ENCODE results near the gene AKAP17A.

The AKAP17A gene

GRCh38 chrX:1609762-1610161 lies 18.4 kb downstream of the AKAP17A start:
- no peak for TF ChIP-seq CTCF (IDR thresholded peaks at IDR 0.05; ENCODE audit: insufficient read depth, low read length, poor library complexity, severe bottlenecking)
- no peak for TF ChIP-seq EZH2phosphoT487 (conservative IDR thresholded peaks at IDR 0.05; ENCODE audit: low read length)
- Histone ChIP-seq H3K9me2 (replicated peaks; ENCODE audit: insufficient read depth, low read length) (no peaks in the 10 kb centered on the region), H2AFZ (ENCODE audit: low read depth, low read length, severe bottlenecking) (no peak overlapping the region), H3K79me2 (ENCODE audit: insufficient read depth, low read length) (no peaks in the 10 kb centered on the region), H3K36me3 (ENCODE audit: low read length) (no peaks in the 10 kb centered on the region), H3K9ac (ENCODE audit: low read length) (no peak overlapping the region), H3K4me3 (ENCODE audit: insufficient read depth, low read length, poor library complexity, severe bottlenecking) (no peak overlapping the region), H3F3A (ENCODE audit: insufficient read depth) (no peaks in the 10 kb centered on the region), H3K4me2 (ENCODE audit: low read depth, low read length, poor library complexity, severe bottlenecking) (no peak overlapping the region), H3K27ac (ENCODE audit: low read depth, low read length) (no peak overlapping the region), H3K9me3 (ENCODE audit: insufficient read depth, low read length) (no peaks in the 10 kb centered on the region), H3K27me3 (ENCODE audit: low read length) (no peaks in the 10 kb centered on the region), H4K20me1 (ENCODE audit: low read depth, low read length) (no peaks in the 10 kb centered on the region)

GRCh38 chrX:1610166-1610565 lies 18.8 kb downstream of the AKAP17A start:
- TF ChIP-seq EZH2phosphoT487 (conservative IDR thresholded peaks at IDR 0.05; ENCODE audit: low read length) (no peak), CTCF (IDR thresholded peaks at IDR 0.05; ENCODE audit: insufficient read depth, low read length, poor library complexity, severe bottlenecking) (no peak)
- Histone ChIP-seq H3K36me3 (ENCODE audit: low read length) (no peaks in the 10 kb centered on the region), H3K27me3 (ENCODE audit: low read length) (no peaks in the 10 kb centered on the region), H3K4me2 (ENCODE audit: low read depth, low read length, poor library complexity, severe bottlenecking) (no peak overlapping the region), H3K9me2 (replicated peaks; ENCODE audit: insufficient read depth, low read length) (no peaks in the 10 kb centered on the region), H3K79me2 (ENCODE audit: insufficient read depth, low read length) (no peaks in the 10 kb centered on the region), H3K4me3 (ENCODE audit: insufficient read depth, low read length, poor library complexity, severe bottlenecking) (no peak overlapping the region), H3F3A (ENCODE audit: insufficient read depth) (no peaks in the 10 kb centered on the region), H4K20me1 (ENCODE audit: low read depth, low read length) (no peaks in the 10 kb centered on the region), H2AFZ (ENCODE audit: low read depth, low read length, severe bottlenecking) (no peak overlapping the region), H3K27ac (ENCODE audit: low read depth, low read length) (no peak overlapping the region), H3K9ac (ENCODE audit: low read length) (no peak overlapping the region), H3K9me3 (ENCODE audit: insufficient read depth, low read length) (no peaks in the 10 kb centered on the region)

- no peak overlapping the region for H3K27ac ChIP-seq (ENCODE audit: low read depth, low read length)
- H3K4me2 ChIP-seq (ENCODE audit: low read depth, low read length, poor library complexity, severe bottlenecking), result no peak overlapping the region
- H2AFZ ChIP-seq (ENCODE audit: low read depth, low read length, severe bottlenecking), result no peak overlapping the region
- H3K79me2 ChIP-seq (ENCODE audit: insufficient read depth, low read length), result no peaks in the 10 kb centered on the region
- H3K4me3 ChIP-seq (ENCODE audit: insufficient read depth, low read length, poor library complexity, severe bottlenecking), result no peak overlapping the region
- H3F3A ChIP-seq (ENCODE audit: insufficient read depth), result no peaks in the 10 kb centered on the region
- no peak for TF ChIP-seq EZH2phosphoT487 (conservative IDR thresholded peaks at IDR 0.05; ENCODE audit: low read length)
- TF ChIP-seq CTCF (IDR thresholded peaks at IDR 0.05; ENCODE audit: insufficient read depth, low read length, poor library complexity, severe bottlenecking), result no peak
- no peaks in the 10 kb centered on the region for H3K36me3 ChIP-seq (ENCODE audit: low read length)
- no peaks in the 10 kb centered on the region for H3K27me3 ChIP-seq (ENCODE audit: low read length)
- H4K20me1 ChIP-seq (ENCODE audit: low read depth, low read length), result no peaks in the 10 kb centered on the region
- H3K9me3 ChIP-seq (ENCODE audit: insufficient read depth, low read length), result no peaks in the 10 kb centered on the region
- no peaks in the 10 kb centered on the region for H3K9me2 ChIP-seq (replicated peaks; ENCODE audit: insufficient read depth, low read length)
- no peak overlapping the region for H3K9ac ChIP-seq (ENCODE audit: low read length)
Measured at GRCh38 chrX:1610736-1611135, 19.3 kb downstream of the AKAP17A start.

Data from SU-DHL-6 (cell line).